Neural progenitor cell (in vitro differentiated cells): ENCODE measurements around the gene CAMK2D.

Source experiments
- EZH2 ChIP-seq: fragments of 200-600 bp; sonication (generic); IDR thresholded peaks from 2 replicates; pipeline ENCODE4 v1.6.1; 2017; ENCODE audit warnings: antibody characterized with exemption, mild to moderate bottlenecking, moderate library complexity
- TF ChIP-seq, protein P1 (sequence below): fragments of 200-600 bp; sonication (generic); IDR thresholded peaks from 2 replicates; pipeline ENCODE4 v1.5.1; 2017; ENCODE audit warnings: antibody characterized with exemption, mild to moderate bottlenecking

DNA sequence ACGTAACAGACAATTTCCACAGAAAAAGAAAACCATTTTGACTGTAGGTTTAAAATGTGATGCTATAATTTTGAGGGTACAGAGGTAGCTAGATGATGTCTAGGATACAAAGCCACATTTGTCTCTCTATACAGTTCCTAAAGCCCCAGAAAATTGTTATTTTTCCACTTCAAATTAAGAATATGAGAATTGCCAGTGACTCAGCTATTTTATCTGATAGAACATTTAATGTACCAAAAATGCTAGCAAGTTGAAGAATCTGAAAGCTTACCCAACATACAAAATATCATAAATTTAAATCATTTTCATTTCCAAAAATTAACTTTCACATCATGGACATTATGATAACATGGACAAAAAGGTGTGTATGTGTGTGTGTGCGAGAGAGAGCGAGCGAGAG, 148.0 kb downstream of the CAMK2D start:
- TF ChIP-seq, protein P1, sequence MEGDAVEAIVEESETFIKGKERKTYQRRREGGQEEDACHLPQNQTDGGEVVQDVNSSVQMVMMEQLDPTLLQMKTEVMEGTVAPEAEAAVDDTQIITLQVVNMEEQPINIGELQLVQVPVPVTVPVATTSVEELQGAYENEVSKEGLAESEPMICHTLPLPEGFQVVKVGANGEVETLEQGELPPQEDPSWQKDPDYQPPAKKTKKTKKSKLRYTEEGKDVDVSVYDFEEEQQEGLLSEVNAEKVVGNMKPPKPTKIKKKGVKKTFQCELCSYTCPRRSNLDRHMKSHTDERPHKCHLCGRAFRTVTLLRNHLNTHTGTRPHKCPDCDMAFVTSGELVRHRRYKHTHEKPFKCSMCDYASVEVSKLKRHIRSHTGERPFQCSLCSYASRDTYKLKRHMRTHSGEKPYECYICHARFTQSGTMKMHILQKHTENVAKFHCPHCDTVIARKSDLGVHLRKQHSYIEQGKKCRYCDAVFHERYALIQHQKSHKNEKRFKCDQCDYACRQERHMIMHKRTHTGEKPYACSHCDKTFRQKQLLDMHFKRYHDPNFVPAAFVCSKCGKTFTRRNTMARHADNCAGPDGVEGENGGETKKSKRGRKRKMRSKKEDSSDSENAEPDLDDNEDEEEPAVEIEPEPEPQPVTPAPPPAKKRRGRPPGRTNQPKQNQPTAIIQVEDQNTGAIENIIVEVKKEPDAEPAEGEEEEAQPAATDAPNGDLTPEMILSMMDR: no peak
- no peak for TF ChIP-seq EZH2
